Neural progenitor cell (in vitro differentiated cells): ENCODE measurements around the gene NCS1. TPM values are rescaled to one million over a fixed set of nuclear protein-coding genes. Genes with fewer than 3 reads are reported as not detected.

Experiments
- DNase-seq: peaks from one replicate; pipeline ENCODE4 v3.0.0-alpha.2; 2016; ENCODE audit warnings: low spot score
- H2AFZ ChIP-seq: fragments of 200-600 bp; sonication (generic); replicated peaks from 2 replicates; pipeline ENCODE4 v1.6.1; 2016; ENCODE audit warnings: antibody characterized with exemption
- H3F3A ChIP-seq: fragments of 200-600 bp; sonication (generic); 2 replicates; pipeline ENCODE4 v1.6.1; 2016; ENCODE audit warnings: antibody characterized with exemption, low read depth
- H3K27ac ChIP-seq: fragments of 200-600 bp; sonication (generic); 2 replicates; pipeline ENCODE4 v1.5.1; 2016; ENCODE audit warnings: mild to moderate bottlenecking
- H3K27me3 ChIP-seq: fragments of 200-600 bp; sonication (generic); 2 replicates; pipeline ENCODE4 v1.6.1; 2016; ENCODE audit warnings: mild to moderate bottlenecking, moderate library complexity
- H3K36me3 ChIP-seq: fragments of 200-600 bp; sonication (generic); 2 replicates; pipeline ENCODE4 v1.5.1; 2016
- H3K4me1 ChIP-seq: fragments of 200-600 bp; sonication (generic); 2 replicates; pipeline ENCODE4 v1.6.1; 2016; ENCODE audit warnings: mixed run types
- H3K4me2 ChIP-seq: fragments of 200-600 bp; sonication (generic); 2 replicates; pipeline ENCODE4 v1.6.1; 2016
- H3K4me3 ChIP-seq: fragments of 200-600 bp; sonication (generic); 2 replicates; pipeline ENCODE4 v1.5.1; 2016
- H3K79me2 ChIP-seq: fragments of 200-600 bp; sonication (generic); 2 replicates; pipeline ENCODE4 v1.6.1; 2016; ENCODE audit warnings: low read depth
- H3K9ac ChIP-seq: fragments of 200-600 bp; sonication (generic); 2 replicates; pipeline ENCODE4 v1.6.1; 2016
- H3K9me3 ChIP-seq: fragments of 200-600 bp; sonication (generic); 2 replicates; pipeline ENCODE4 v1.5.1; 2016; ENCODE audit warnings: low read depth
- H4K20me1 ChIP-seq: fragments of 200-600 bp; sonication (generic); 2 replicates; pipeline ENCODE4 v1.6.1; 2016; ENCODE audit warnings: low read depth
- H3K27ac Mint-ChIP-seq: 3 replicates; pipeline ENCODE4 v1.8.0; 2021; ENCODE audit warnings: mixed read lengths
- H3K27me3 Mint-ChIP-seq: 2 replicates; pipeline ENCODE4 v1.8.0; 2022; ENCODE audit warnings: low read depth, mild to moderate bottlenecking, inconsistent platforms, moderate library complexity, mixed read lengths; ENCODE audit not compliant: insufficient read depth
- H3K36me3 Mint-ChIP-seq: 3 replicates; pipeline ENCODE4 v1.8.0; 2021; ENCODE audit warnings: mixed read lengths
- H3K4me1 Mint-ChIP-seq: 3 replicates; pipeline ENCODE4 v1.8.0; 2021; ENCODE audit warnings: mixed read lengths
- H3K4me3 Mint-ChIP-seq: 3 replicates; pipeline ENCODE4 v1.8.0; 2021; ENCODE audit warnings: mild to moderate bottlenecking, moderate library complexity, mixed read lengths
- H3K9me3 Mint-ChIP-seq: 3 replicates; pipeline ENCODE4 v1.8.0; 2020; ENCODE audit warnings: mixed read lengths
- CTCF ChIP-seq: fragments of 200-600 bp; sonication (generic); IDR thresholded peaks from 2 replicates; pipeline ENCODE4 v1.5.1; 2017; ENCODE audit warnings: antibody characterized with exemption, mild to moderate bottlenecking
- EZH2 ChIP-seq: fragments of 200-600 bp; sonication (generic); IDR thresholded peaks from 2 replicates; pipeline ENCODE4 v1.6.1; 2017; ENCODE audit warnings: antibody characterized with exemption, mild to moderate bottlenecking, moderate library complexity
- EZH2phosphoT487 ChIP-seq: fragments of 200-600 bp; sonication (generic); IDR thresholded peaks from 2 replicates; pipeline ENCODE4 v1.6.1; 2017; ENCODE audit warnings: antibody characterized with exemption
- total RNA-seq: library from RNA; depleted of rRNA; stranded (reverse); fragments of >200 nt; gene quantifications from 2 replicates; pipeline ENCODE4 v1.2.3, GENCODE V29; 2015; ENCODE audit warnings: low replicate concordance

NCS1 gene
- total RNA-seq, 1 donor from 2014 or later: 16.0 TPM

GRCh38 chr9:130186839-130187522, 14.8 kb downstream of the NCS1 start:
- Mint-ChIP-seq H3K4me3 (peak overlapping the region; percentile 78), H3K27ac (peak overlapping the region; percentile 97), H3K27me3 (peaks cover 11% of the 10 kb centered on the region), H3K4me1 (peaks cover 55% of the 10 kb centered on the region), H3K36me3 (no peaks in the 10 kb centered on the region), H3K9me3 (no peaks in the 10 kb centered on the region)
- DNase-seq: peak; percentile 61
- no peak overlapping the region for H2AFZ ChIP-seq
- peaks cover 53% of the 10 kb centered on the region for H3K79me2 ChIP-seq
- no peak overlapping the region for H3K27ac ChIP-seq
- no peak overlapping the region for H3K9ac ChIP-seq
- H3K27me3 ChIP-seq: no peaks in the 10 kb centered on the region
- TF ChIP-seq EZH2: no peak
- TF ChIP-seq CTCF: no peak
- TF ChIP-seq EZH2phosphoT487: no peak
- no peaks in the 10 kb centered on the region for H3K9me3 ChIP-seq
- H3K4me1 ChIP-seq: peaks cover 40% of the 10 kb centered on the region
- peaks cover 22% of the 10 kb centered on the region for H3F3A ChIP-seq
- H3K36me3 ChIP-seq: no peaks in the 10 kb centered on the region
- no peak overlapping the region for H3K4me3 ChIP-seq
- H4K20me1 ChIP-seq: peaks cover 46% of the 10 kb centered on the region
- H3K4me2 ChIP-seq: peak overlapping the region; percentile 67

- Histone ChIP-seq H3K9ac (no peak overlapping the region), H3K27me3 (no peaks in the 10 kb centered on the region), H3K79me2 (peaks cover 53% of the 10 kb centered on the region), H3K9me3 (no peaks in the 10 kb centered on the region), H2AFZ (no peak overlapping the region), H3F3A (peaks cover 22% of the 10 kb centered on the region), H3K4me1 (peaks cover 41% of the 10 kb centered on the region), H4K20me1 (peaks cover 41% of the 10 kb centered on the region), H3K27ac (no peak overlapping the region), H3K36me3 (no peaks in the 10 kb centered on the region), H3K4me3 (no peak overlapping the region), H3K4me2 (peak overlapping the region; percentile 67)
- Mint-ChIP-seq H3K4me1 (peaks cover 60% of the 10 kb centered on the region), H3K36me3 (no peaks in the 10 kb centered on the region), H3K4me3 (peak overlapping the region; percentile 35), H3K27me3 (peaks cover 11% of the 10 kb centered on the region), H3K27ac (peak overlapping the region; percentile 62), H3K9me3 (no peaks in the 10 kb centered on the region)
- no peak for DNase-seq
- TF ChIP-seq EZH2 (no peak), EZH2phosphoT487 (no peak), CTCF (no peak)
Observed at GRCh38 chr9:130187523-130187846, 15.3 kb downstream of the NCS1 start.

- TF ChIP-seq EZH2: no peak
- no peak for TF ChIP-seq CTCF
- no peak for TF ChIP-seq EZH2phosphoT487
- Histone ChIP-seq H3K4me2 (no peak overlapping the region), H3K4me3 (no peak overlapping the region), H3K9me3 (no peaks in the 10 kb centered on the region), H3K27ac (no peak overlapping the region), H3K79me2 (peaks cover 58% of the 10 kb centered on the region), H3F3A (peaks cover 22% of the 10 kb centered on the region), H4K20me1 (peaks cover 36% of the 10 kb centered on the region), H3K9ac (no peak overlapping the region), H3K4me1 (peaks cover 44% of the 10 kb centered on the region), H3K36me3 (no peaks in the 10 kb centered on the region), H2AFZ (no peak overlapping the region), H3K27me3 (no peaks in the 10 kb centered on the region)
- Mint-ChIP-seq H3K4me1 (peaks cover 58% of the 10 kb centered on the region), H3K27ac (no peak overlapping the region), H3K27me3 (peaks cover 13% of the 10 kb centered on the region), H3K36me3 (no peaks in the 10 kb centered on the region), H3K4me3 (no peak overlapping the region), H3K9me3 (no peaks in the 10 kb centered on the region)
- no peak for DNase-seq
Observed at GRCh38 chr9:130188860-130189481, 16.8 kb downstream of the NCS1 start.
